Common myeloid progenitor, CD34-positive (primary cell): ENCODE measurements around the gene REEP3.

Experiments used
- CTCF ChIA-PET: fragments of 350-600 bp; sonication (Branson Sonifier 250); formaldehyde crosslinking; loops from one replicate; lab custom pipeline; 2021; ENCODE audit warnings: antibody characterized with exemption; lab: Charles Lee
- POLR2A ChIA-PET: fragments of 350-600 bp; sonication (Branson Sonifier 250); formaldehyde crosslinking; loops from one replicate; lab custom pipeline; 2021; ENCODE audit warnings: antibody characterized with exemption; lab: Charles Lee
- DNase-seq, 3 donors: peaks; one replicate each; pipeline versions ENCODE4 v3.0.0 to v3.0.0-alpha.2; 2013
- H3K27ac ChIP-seq, 2 experiments: 1 replicate in 1 of 2; 2 replicates in 1 of 2; pipeline ENCODE4 v1.7.0; 2013; ENCODE audit warnings: inconsistent platforms in 2 of 2, low read length in 2 of 2, mild to moderate bottlenecking in 2 of 2, low read depth in 1 of 2, moderate library complexity in 1 of 2; ENCODE audit not compliant: severe bottlenecking in 2 of 2, insufficient read depth in 1 of 2, poor library complexity in 1 of 2
- H3K27me3 ChIP-seq, 5 experiments: replicated peaks in 2 of 5; 1 replicate in 3 of 5; 2 replicates in 2 of 5; pipeline versions ENCODE4 v1.6.1 to v1.7.0; 2013; ENCODE audit warnings: low read length in 4 of 5, mild to moderate bottlenecking in 2 of 5, moderate library complexity in 2 of 5, inconsistent platforms in 1 of 5; ENCODE audit not compliant: insufficient read depth in 5 of 5, control insufficient read depth in 4 of 5
- H3K36me3 ChIP-seq, 4 experiments: 1 replicate in 2 of 4; 2 replicates in 2 of 4; pipeline versions ENCODE4 v1.6.1 to v1.7.0; 2013; ENCODE audit warnings: low read length in 3 of 4, control low read depth in 1 of 4, mild to moderate bottlenecking in 1 of 4; ENCODE audit not compliant: control insufficient read depth in 4 of 4, insufficient read depth in 4 of 4
- H3K4me1 ChIP-seq, 4 experiments: 1 replicate in 3 of 4; 2 replicates in 1 of 4; pipeline versions ENCODE4 v1.6.1 to v1.7.1; 2013; ENCODE audit warnings: low read length in 3 of 4, mild to moderate bottlenecking in 3 of 4, control low read depth in 1 of 4, inconsistent platforms in 1 of 4, moderate library complexity in 1 of 4; ENCODE audit not compliant: control insufficient read depth in 4 of 4, insufficient read depth in 4 of 4; ENCODE audit errors: control extremely low read depth in 1 of 4
- H3K4me3 ChIP-seq, 7 experiments: 1 replicate in 4 of 7; 2 replicates in 3 of 7; pipeline versions ENCODE4 v1.5.1 to v1.7.0; 2013; ENCODE audit warnings: mild to moderate bottlenecking in 7 of 7, low read length in 6 of 7, moderate library complexity in 6 of 7, inconsistent platforms in 2 of 7, low read depth in 2 of 7, control low read depth in 1 of 7; ENCODE audit not compliant: insufficient read depth in 4 of 7, control insufficient read depth in 1 of 7; ENCODE audit errors: extremely low read depth in 1 of 7
- H3K9me3 ChIP-seq, 5 experiments: 1 replicate in 4 of 5; 2 replicates in 1 of 5; pipeline versions ENCODE4 v1.6.1 to v1.7.1; 2013; ENCODE audit warnings: low read length in 4 of 5, mild to moderate bottlenecking in 2 of 5, inconsistent platforms in 1 of 5, low read depth in 1 of 5, moderate library complexity in 1 of 5; ENCODE audit not compliant: control insufficient read depth in 4 of 5, insufficient read depth in 2 of 5; ENCODE audit errors: control extremely low read depth in 1 of 5
- WGBS: methylation state at CpG from one replicate; pipeline ENCODE4 v1.1.5; 2013; ENCODE audit not compliant: insufficient coverage; 5-methylcytosine and 5-hydroxymethylcytosine counted together

REEP3 gene

DNA sequence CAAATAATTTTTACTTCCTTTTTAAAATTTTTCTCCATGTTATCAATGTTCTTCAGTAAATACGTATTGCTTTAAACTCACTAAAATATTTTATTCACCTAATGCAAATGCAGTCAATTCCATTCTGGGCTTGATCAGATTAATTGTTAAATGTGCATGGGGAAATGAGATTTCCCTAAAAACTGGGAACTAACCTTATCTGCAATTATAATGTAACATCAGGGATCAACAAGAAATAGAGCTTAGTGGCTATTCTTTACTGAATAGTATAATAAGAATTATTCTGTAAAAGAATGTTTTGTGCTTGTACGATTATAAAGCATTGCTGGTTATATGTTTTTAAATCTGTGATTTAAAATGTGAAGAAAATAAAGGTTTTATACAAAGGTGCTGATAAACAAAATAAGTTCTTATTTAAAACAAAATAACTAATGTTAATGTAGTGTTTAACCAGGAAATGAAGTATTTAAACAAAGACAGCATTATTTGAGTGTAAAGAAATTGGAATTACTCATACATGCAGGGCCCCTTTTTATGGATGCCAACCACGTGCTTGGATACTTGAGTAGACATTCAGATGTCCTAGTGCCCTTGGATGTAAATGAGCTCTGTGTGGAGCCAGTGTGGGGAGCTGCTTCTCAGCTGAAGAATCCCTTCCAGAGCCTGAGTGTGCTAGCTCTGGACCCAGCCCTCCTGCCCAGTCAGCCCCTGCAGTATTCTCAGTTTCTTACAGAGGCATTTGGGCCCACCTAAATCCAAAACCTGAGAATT lies 84.2 kb downstream of the REEP3 start:
- Histone ChIP-seq H3K36me3 (peaks cover 0 to 17% (median 8%) of the 10 kb centered on the region in 4 experiments), H3K4me1 (no peaks in the 10 kb centered on the region), H3K4me3 (no peak overlapping the region), H3K27ac (no peak overlapping the region), H3K27me3 (no peaks in the 10 kb centered on the region), H3K9me3 (no peaks in the 10 kb centered on the region)
- ChIA-PET CTCF (no interaction called here), POLR2A (no interaction called here)
- DNase-seq: no peak
- WGBS: 100% methylated on average over 1 of the region's 3 CpGs

DNA sequence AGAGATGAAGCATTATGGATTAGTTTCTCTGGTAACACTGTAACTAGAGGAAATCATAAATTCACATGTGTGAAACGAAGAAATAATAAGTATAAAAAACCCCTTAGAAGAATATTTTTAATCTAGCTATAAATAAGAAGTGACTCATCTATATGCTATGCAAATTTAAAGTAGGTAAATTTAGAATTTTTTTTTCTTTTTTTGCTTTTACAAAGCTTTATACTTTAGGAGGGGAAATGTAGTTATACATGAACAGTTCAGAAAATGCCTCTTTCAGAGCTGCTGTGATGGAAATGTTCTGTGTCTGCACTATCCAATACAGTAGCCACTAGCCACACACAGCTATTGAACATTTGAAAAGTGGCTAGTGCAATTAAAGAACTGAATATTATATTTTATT lies 87.3 kb downstream of the REEP3 start:
- no peaks in the 10 kb centered on the region for H3K9me3 ChIP-seq
- no peak overlapping the region for H3K27ac ChIP-seq
- POLR2A ChIA-PET: no interaction called here
- H3K4me3 ChIP-seq: no peak overlapping the region
- no peak for DNase-seq
- H3K27me3 ChIP-seq: no peaks in the 10 kb centered on the region
- CTCF ChIA-PET: interaction anchor here (1.4 kb wide), 1 partner anchor 111 kb away, joined by 5 read pairs; no protein-coding TSS in a partner anchor
- no CpG with 5 or more reads among the region's 1 CpG for WGBS
- H3K36me3 ChIP-seq: peaks cover 0 to 8% (median 3%) of the 10 kb centered on the region in 4 experiments
- H3K4me1 ChIP-seq: no peaks in the 10 kb centered on the region

DNA sequence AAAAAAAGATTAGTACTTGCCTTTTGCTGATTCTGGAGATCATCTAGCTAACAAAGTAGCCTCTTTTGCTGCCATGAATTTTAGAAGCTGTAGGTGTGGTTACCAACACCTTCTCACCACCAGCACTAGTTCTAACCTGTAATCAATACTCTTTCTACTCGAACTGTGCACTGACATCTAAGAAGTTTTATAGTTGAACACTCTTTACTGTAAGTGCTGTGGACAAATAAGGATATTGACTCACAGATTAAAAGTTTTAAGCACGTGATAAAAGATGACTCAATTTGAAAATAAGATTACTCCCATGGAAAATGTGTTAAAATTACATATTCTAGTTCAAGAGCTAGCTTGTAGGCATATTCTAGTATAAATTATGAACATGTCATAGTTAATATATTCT lies 89.9 kb downstream of the REEP3 start:
- ChIA-PET POLR2A (no interaction called here), CTCF (interaction anchor here (1.0 kb wide), 1 partner anchor 393 kb away, joined by 3 read pairs; no protein-coding TSS in a partner anchor)
- H3K27ac ChIP-seq: no peak overlapping the region
- no peaks in the 10 kb centered on the region for H3K9me3 ChIP-seq
- WGBS: 100% methylated on average over 1 of the region's 2 CpGs
- DNase-seq: no peak
- no peaks in the 10 kb centered on the region for H3K4me1 ChIP-seq
- no peak overlapping the region for H3K4me3 ChIP-seq
- H3K36me3 ChIP-seq: peaks cover 3 to 6% (median 4%) of the 10 kb centered on the region in 4 experiments
- H3K27me3 ChIP-seq: no peaks in the 10 kb centered on the region

DNA sequence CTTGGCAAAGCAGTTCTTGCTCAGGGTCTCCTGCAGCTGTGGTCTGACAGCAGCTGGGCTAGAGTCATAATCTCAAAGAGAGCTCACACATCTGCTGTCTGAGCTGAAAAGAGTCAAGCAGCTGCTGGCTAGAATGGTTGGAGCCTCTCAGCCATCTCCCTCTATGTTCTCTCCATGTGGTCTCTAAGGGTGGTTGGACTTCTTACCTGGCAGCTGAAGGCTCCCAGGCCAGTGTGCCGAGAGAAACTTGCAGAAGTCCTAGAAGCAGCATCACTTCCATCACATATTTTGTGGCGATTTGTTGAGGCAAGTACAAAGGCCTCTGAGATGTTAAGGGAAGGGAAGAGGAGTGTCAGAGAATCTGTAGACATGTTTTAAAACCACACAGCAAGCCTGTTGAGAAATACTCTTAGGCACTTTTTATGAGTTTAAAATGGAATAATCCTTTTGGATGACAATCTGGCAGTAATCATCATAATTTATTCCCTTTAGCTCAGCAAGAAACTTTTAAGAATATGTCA lies 93.2 kb downstream of the REEP3 start:
- no peak overlapping the region for H3K4me3 ChIP-seq
- no peaks in the 10 kb centered on the region for H3K9me3 ChIP-seq
- H3K4me1 ChIP-seq: no peaks in the 10 kb centered on the region
- 100% methylated on average over 2 of the region's 2 CpGs for WGBS
- H3K36me3 ChIP-seq: peaks cover 4 to 6% (median 5%) of the 10 kb centered on the region in 4 experiments
- no peak overlapping the region for H3K27ac ChIP-seq
- CTCF ChIA-PET: interaction anchor here (0.6 kb wide), 1 partner anchor 1800 kb away, joined by 3 read pairs; no protein-coding TSS in a partner anchor
- POLR2A ChIA-PET: interaction anchor here (0.7 kb wide), 1 partner anchor 178 kb away, joined by 3 read pairs; no protein-coding TSS in a partner anchor
- H3K27me3 ChIP-seq: no peaks in the 10 kb centered on the region
- no peak for DNase-seq

DNA sequence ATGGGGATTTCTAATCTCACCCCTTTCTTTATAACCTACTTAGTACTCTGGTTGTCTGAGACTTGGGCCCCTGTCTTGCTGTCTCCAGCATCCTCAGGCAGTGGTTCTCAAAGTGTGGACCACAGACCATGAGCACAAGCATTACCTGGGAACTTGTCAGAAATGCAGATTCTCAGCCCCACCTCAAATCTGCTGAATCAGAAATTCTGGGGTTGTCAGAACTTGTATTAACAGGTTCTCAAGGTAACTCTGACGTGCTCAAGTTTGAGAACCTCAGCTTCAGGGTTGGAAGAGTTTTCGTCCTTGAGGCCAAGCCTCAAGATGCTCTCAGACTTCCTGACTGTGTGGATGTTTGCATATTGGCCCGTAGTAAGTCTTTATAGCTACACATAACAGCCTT lies 97.4 kb downstream of the REEP3 start:
- POLR2A ChIA-PET: no interaction called here
- no peak for DNase-seq
- CTCF ChIA-PET: interaction anchor here (0.8 to 1.0 kb wide), 2 partner anchors 13 to 23 kb away, joined by 3 read pairs; no protein-coding TSS in a partner anchor
- H3K9me3 ChIP-seq: no peaks in the 10 kb centered on the region
- no peaks in the 10 kb centered on the region for H3K27me3 ChIP-seq
- no peak overlapping the region for H3K4me3 ChIP-seq
- whole genome bisulfite sequencing: 100% methylated on average over 2 of the region's 3 CpGs
- H3K4me1 ChIP-seq: no peaks in the 10 kb centered on the region
- peaks cover 3 to 6% (median 5%) of the 10 kb centered on the region in 4 experiments for H3K36me3 ChIP-seq
- H3K27ac ChIP-seq: no peak overlapping the region

DNA sequence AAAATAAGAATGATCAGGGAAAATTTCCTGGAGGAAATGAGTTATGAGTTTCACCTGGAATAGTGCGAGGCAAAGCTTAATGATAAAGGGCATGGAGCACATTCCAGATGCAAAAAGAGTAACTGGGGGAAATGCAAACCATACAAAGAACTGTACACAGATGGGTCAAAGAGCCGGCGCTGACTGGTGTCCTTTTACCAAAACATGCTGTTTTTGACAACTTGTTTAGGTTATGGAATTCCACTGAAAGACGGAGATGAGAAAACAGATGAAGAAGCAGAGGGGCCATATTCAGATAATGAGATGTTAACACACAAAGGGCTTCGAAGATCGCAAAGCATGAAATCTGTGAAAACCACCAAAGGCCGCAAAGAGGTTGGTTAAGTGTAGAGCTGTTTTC lies 98.2 kb downstream of the REEP3 start:
- no peaks in the 10 kb centered on the region for H3K4me1 ChIP-seq

DNA sequence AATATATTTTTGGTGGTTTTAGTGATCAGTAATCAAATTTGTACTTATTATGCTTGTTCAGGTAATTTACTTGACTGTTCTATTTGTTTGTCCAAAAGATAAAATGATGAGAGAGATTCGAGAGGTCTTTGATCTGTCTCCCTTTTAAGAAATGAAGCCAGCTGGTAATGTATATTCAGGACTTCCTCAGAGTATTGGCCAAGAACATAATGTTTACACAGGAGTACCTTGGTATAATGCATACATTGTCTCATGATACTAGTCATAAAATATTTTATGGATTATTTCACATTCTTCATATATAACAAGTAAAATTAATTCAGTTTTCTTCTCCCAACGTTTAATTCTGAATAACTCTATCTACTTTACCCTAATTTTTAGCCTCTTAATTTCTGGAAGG lies 100.9 kb downstream of the REEP3 start:
- WGBS: no CpG with 5 or more reads among the region's 2 CpGs

More for the DNA sequence above, 98.2 kb downstream of the REEP3 start:
- ChIA-PET POLR2A (no interaction called here), CTCF (interaction anchor here (1.0 to 1.3 kb wide), 2 partner anchors 24 to 403 kb away, joined by 3 to 5 read pairs; no protein-coding TSS in a partner anchor)
- 100% methylated on average over 7 of the region's 7 CpGs for WGBS
- no peak for DNase-seq
- H3K9me3 ChIP-seq: no peaks in the 10 kb centered on the region
- H3K36me3 ChIP-seq: peaks cover 3 to 6% (median 5%) of the 10 kb centered on the region in 4 experiments
- H3K4me3 ChIP-seq: no peak overlapping the region
- H3K27me3 ChIP-seq: no peaks in the 10 kb centered on the region
- H3K27ac ChIP-seq: no peak overlapping the region

More for the DNA sequence above, 100.9 kb downstream of the REEP3 start:
- peaks cover 0 to 6% (median 1%) of the 10 kb centered on the region in 4 experiments for H3K36me3 ChIP-seq
- H3K4me3 ChIP-seq: no peak overlapping the region
- peaks cover 0 to 2% (median 0%) of the 10 kb centered on the region in 4 experiments for H3K4me1 ChIP-seq
- CTCF ChIA-PET: no interaction called here
- H3K27me3 ChIP-seq: no peaks in the 10 kb centered on the region
- H3K9me3 ChIP-seq: no peaks in the 10 kb centered on the region
- no peak for DNase-seq
- H3K27ac ChIP-seq: no peak overlapping the region
- POLR2A ChIA-PET: no interaction called here
